Measurements from ENCODE around the gene GNS.
A peak's percentile ranks its signal among the peaks of the same experiment; 100 is the strongest.

Gene GNS

DNA sequence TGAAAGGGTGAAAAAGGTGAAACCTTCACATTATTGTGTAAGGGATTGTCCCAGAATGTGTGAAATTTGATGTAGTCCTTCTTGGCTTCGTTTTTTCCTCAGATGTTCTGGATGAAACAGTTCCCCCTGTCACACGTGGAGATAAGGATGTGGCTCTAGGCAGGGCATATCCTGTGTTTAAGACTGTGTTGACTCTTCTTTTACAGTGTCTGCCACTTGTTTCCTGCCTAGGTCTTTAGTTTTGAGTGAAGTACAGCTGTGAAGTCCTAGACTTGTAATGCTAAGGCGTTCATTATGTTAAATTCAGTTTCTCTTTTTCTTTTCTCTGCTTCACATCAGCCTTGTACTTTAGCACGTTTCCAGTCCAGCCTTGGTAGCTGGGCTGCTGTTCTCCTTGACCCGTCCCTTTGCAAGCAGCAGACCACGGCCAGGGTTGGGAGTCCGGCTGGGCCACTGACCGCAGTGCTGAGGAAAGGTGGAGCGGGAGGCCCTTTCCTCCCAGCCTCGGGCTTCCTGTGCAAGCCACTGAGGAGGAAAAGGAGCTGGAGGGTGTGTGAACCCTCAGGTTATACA lies 89.8 kb downstream of the GNS start:
- H3K9me3 Mint-ChIP-seq, result no peaks in the 10 kb centered on the region
- H3K27ac Mint-ChIP-seq, result peak overlapping the region; percentile 90
- H3K36me3 Mint-ChIP-seq, result peaks cover 13% of the 10 kb centered on the region
- peak overlapping the region; percentile 86 for H3K4me3 Mint-ChIP-seq
- peak; percentile 83 for ATAC-seq
- H3K4me1 Mint-ChIP-seq, result peaks cover 77% of the 10 kb centered on the region
- peak in 1 of 2 donors; percentile 74 for DNase-seq (ENCODE audit: low spot score in 2 of 2)

DNA sequence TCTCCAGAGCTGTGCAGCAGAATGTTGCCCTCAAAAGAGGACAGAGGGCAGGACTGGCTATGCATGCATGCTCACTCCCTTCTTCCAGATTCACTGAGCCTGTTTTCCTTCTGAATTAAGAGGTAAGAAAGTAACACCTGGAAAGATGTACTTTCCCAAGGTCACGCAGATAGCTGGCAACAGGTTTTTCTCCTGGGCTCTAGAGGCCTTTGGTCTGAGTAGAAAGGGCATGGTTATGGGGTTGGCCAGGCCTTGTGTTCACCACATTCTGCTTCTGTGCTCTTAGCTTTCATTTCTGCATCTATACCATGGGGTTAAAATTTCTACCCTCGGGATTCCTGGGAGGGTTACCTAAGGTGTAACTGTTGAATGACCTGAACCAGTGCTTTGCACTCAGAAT lies 91.4 kb downstream of the GNS start:
- DNase-seq (ENCODE audit: low spot score in 2 of 2) (no peak), ATAC-seq (no peak)
- H3K4me1 Mint-ChIP-seq, result peaks cover 65% of the 10 kb centered on the region
- peak overlapping the region; percentile 86 for H3K4me3 Mint-ChIP-seq
- H3K27ac Mint-ChIP-seq, result peak overlapping the region; percentile 90
- peaks cover 17% of the 10 kb centered on the region for H3K36me3 Mint-ChIP-seq
- no peaks in the 10 kb centered on the region for H3K9me3 Mint-ChIP-seq

DNA sequence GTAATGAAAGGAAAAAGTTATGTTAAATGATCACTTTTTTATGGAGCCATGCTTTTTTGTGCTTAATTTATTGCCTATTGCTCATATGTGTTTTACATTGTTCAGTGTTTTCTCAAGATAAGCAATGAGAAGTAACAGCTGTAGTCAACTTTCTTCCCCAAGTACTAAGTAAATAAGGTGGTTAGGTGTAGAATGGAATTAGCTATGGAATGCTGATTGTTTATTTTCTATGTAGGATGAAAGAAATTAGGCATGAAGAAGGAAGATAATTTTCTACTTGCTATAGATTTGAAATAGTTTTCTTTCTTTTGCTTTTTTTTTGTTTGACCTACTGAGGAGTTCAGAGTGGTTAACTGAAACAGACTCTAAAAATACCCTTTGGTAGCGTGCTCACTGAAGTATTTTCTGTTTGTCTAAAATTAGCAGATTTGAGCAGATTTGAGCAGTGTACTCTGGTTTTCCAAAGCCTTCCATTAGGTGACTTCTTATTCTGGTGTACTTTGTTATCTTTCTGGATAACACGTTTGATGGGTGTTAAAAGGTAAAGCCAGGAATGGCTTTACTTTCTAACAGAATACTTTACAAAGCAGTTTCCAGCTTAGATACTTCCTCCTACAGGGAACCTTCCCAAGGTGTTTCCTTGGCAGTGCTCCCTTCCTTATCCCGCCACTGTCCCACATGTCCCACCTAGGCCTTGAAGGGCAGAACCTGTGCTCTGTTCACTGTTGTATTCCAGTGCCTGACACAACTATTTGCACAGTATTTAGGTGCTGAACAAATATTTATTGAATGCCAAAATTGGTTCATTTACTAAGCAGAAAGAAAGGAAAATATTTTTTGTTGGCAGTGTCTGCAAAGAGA lies 92.9 kb downstream of the GNS start:
- Mint-ChIP-seq H3K9me3 (no peaks in the 10 kb centered on the region), H3K36me3 (peaks cover 8% of the 10 kb centered on the region), H3K4me1 (peaks cover 65% of the 10 kb centered on the region), H3K27ac (peak overlapping the region; percentile 90), H3K4me3 (peak overlapping the region; percentile 86)
- DNase-seq (ENCODE audit: low spot score in 2 of 2), result no peak
- no peak for ATAC-seq

DNA sequence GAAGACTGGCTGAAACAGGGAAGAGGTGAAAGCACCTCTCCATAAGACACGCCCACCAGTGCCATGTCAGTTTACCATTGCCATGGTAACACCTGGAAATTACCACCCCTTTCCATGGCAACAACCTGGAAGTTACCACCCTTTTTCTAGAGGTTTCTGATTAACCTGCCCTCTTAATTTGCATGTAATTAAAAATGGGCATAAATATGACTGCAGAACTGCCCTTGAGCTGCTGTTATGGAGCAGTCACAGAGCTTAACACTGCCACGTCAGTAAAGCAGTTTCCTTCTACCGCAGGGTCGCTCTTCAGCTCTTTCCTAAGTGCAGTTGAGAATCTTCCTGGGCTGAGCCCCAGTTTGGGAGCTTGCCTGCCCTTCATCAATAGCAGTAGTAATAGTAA lies 93.7 kb downstream of the GNS start:
- peaks cover 63% of the 10 kb centered on the region for H3K4me1 Mint-ChIP-seq
- H3K27ac Mint-ChIP-seq, result peak overlapping the region; percentile 90
- peak; percentile 68 for ATAC-seq
- peaks cover 6% of the 10 kb centered on the region for H3K36me3 Mint-ChIP-seq
- DNase-seq (ENCODE audit: low spot score in 2 of 2), result no peak
- no peaks in the 10 kb centered on the region for H3K9me3 Mint-ChIP-seq
- peak overlapping the region; percentile 86 for H3K4me3 Mint-ChIP-seq
